Measurements from ENCODE around the gene ARVCF.

ARVCF gene

DNA sequence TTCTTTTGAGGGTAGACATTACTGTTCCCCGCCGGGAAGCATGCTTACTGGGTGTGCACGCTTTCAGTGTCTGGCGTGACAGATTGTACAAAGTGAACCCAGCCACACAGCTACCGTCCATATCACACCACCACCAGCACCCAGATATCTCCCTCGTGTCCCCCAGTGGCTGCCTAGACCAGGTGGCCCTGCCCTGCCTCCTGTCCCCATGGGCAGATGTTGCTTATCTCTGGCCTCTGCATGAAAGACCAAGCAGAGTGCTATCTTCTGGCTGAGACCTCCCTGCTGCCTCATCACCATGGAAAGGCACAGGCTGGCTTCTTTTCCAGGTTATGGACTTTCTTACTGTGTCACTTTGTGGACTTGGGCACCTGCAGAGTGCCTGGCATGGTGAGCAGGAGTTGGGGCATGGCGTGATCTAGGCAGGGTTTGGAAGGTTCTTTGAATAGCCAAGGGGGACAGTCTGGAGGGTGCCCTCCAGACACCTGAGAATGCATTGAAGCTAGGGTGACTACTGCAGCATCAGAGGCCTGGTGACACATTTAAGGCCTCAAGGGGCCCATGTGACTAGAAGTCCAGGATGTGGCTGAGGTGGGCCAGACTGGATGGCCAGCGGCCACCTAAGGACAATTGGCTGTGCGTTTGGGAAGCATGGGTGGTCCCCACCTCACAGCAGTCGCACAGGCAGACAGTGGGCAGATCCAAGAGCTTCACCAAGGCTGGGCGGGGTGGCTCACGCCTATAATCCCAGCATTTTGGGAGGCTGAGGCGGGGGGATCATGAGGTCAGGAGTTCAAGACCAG lies 9.0 kb upstream of the ARVCF start:
- no peaks in the 10 kb centered on the region for H3K27me3 ChIP-seq (ENCODE audit: control insufficient read depth, insufficient read depth, low read length)
- H3K36me3 ChIP-seq (ENCODE audit: control insufficient read depth, low read depth, low read length) = no peaks in the 10 kb centered on the region
- H3K27ac ChIP-seq (ENCODE audit: low read length) = no peak overlapping the region
- no peak overlapping the region for H3K9ac ChIP-seq (ENCODE audit: low read length)
- H3K9me3 ChIP-seq (ENCODE audit: control insufficient read depth, low read depth, low read length) = no peaks in the 10 kb centered on the region
- H3K4me1 ChIP-seq (ENCODE audit: control insufficient read depth, low read depth, low read length) = no peaks in the 10 kb centered on the region
- no peak overlapping the region for H3K4me3 ChIP-seq (ENCODE audit: low read length)

DNA sequence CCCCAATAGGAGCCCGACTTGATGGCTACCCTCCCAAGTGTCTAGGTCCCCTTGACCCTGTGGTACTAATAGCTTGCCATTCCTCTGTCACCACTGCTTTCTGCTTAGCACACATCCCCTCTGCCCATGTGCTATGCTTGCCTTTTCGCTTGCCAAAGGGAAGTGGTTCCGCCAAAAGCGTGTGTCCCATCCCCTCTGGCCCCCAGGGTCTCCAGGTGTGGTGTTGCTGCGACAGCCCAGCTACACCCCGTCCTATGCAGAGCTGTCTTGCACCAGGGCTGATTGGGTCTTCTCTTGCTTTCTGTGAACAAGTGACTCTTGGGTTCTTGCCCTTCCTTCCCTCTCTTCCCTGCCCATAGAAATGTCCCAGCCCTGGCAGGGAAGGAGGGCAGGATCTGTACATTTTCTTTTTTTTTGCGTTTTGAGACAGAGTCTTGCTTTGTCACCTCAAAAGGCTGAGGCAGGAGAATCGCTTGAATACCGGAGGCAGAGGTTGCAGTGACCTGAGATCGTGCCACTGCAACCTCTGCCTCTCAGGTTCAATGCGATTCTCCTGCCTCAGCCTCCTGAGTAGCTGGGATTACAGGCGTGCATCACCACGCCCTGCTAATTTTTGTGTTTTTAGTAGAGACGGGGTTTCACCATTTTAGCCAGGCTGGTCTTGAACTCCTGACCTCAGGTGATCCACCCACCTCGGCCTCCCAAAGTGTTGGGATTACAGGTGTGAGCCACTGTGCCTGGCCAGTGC lies 8.2 kb upstream of the ARVCF start:
- H3K36me3 ChIP-seq (ENCODE audit: control insufficient read depth, low read depth, low read length) = no peaks in the 10 kb centered on the region
- no peak overlapping the region for H3K27ac ChIP-seq (ENCODE audit: low read length)
- no peak overlapping the region for H3K4me3 ChIP-seq (ENCODE audit: low read length)
- no peaks in the 10 kb centered on the region for H3K4me1 ChIP-seq (ENCODE audit: control insufficient read depth, low read depth, low read length)
- H3K9me3 ChIP-seq (ENCODE audit: control insufficient read depth, low read depth, low read length) = no peaks in the 10 kb centered on the region
- peaks cover 6% of the 10 kb centered on the region for H3K27me3 ChIP-seq (ENCODE audit: control insufficient read depth, insufficient read depth, low read length)
- H3K9ac ChIP-seq (ENCODE audit: low read length) = no peak overlapping the region

DNA sequence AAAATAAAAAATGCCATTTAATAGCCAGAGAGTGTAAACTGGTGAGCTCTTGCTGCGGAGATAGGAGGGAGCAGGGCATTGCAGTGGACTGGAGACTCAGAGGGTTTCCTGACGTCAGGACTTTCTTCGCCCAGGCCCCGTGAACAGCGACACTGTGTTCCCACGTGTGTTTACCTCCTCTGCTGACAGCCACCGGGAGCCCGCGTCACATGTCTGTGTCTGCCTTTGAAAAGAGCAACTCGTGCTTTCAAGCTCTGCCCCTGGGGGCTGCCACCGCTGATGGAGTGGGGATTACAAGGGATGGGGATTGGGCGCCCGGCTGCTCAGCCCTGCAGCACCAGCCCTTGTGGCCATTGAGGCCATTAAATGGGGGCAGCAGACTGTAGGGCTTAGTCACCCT lies 7.6 kb upstream of the ARVCF start:
- no peak overlapping the region for H3K4me3 ChIP-seq (ENCODE audit: low read length)
- no peak overlapping the region for H3K27ac ChIP-seq (ENCODE audit: low read length)
- H3K9me3 ChIP-seq (ENCODE audit: control insufficient read depth, low read depth, low read length) = no peaks in the 10 kb centered on the region
- H3K36me3 ChIP-seq (ENCODE audit: control insufficient read depth, low read depth, low read length) = no peaks in the 10 kb centered on the region
- H3K4me1 ChIP-seq (ENCODE audit: control insufficient read depth, low read depth, low read length) = no peaks in the 10 kb centered on the region
- no peak overlapping the region for H3K9ac ChIP-seq (ENCODE audit: low read length)
- H3K27me3 ChIP-seq (ENCODE audit: control insufficient read depth, insufficient read depth, low read length) = peaks cover 12% of the 10 kb centered on the region

DNA sequence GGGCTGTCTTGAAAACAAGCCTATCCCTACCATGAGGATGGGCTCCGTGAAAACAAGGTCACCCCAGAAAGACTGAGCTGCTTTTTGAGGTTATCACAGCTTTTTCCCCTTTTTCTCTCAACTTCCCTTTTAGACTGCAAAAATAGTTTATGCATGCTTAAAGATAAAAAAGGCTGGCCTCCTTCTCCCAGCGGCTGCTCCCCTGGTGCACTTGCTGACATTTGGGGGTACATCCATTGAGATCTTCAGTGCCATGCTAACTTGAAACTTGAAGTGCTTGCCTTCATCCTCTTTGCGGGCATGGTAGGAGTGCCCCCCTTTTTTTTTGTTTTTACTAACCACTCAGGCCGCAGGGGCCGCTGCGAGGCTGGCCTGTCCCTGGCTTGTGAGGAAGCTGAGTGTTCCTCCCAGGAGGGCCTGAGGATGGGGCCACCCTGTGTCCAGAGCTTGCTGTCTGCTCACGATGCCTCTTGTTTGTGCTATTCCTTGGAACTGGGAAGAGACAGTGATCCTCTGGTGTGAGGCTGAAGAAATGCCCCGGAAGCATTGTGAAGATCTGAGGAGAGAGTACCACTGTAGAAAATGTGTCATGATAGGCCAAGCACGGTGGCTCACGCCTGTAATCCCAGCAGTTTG lies 6.5 kb upstream of the ARVCF start:
- H3K4me1 ChIP-seq (ENCODE audit: control insufficient read depth, low read depth, low read length) = no peaks in the 10 kb centered on the region
- no peaks in the 10 kb centered on the region for H3K36me3 ChIP-seq (ENCODE audit: control insufficient read depth, low read depth, low read length)
- no peak overlapping the region for H3K4me3 ChIP-seq (ENCODE audit: low read length)
- no peaks in the 10 kb centered on the region for H3K9me3 ChIP-seq (ENCODE audit: control insufficient read depth, low read depth, low read length)
- no peak overlapping the region for H3K27ac ChIP-seq (ENCODE audit: low read length)
- peaks cover 23% of the 10 kb centered on the region for H3K27me3 ChIP-seq (ENCODE audit: control insufficient read depth, insufficient read depth, low read length)
- no peak overlapping the region for H3K9ac ChIP-seq (ENCODE audit: low read length)

DNA sequence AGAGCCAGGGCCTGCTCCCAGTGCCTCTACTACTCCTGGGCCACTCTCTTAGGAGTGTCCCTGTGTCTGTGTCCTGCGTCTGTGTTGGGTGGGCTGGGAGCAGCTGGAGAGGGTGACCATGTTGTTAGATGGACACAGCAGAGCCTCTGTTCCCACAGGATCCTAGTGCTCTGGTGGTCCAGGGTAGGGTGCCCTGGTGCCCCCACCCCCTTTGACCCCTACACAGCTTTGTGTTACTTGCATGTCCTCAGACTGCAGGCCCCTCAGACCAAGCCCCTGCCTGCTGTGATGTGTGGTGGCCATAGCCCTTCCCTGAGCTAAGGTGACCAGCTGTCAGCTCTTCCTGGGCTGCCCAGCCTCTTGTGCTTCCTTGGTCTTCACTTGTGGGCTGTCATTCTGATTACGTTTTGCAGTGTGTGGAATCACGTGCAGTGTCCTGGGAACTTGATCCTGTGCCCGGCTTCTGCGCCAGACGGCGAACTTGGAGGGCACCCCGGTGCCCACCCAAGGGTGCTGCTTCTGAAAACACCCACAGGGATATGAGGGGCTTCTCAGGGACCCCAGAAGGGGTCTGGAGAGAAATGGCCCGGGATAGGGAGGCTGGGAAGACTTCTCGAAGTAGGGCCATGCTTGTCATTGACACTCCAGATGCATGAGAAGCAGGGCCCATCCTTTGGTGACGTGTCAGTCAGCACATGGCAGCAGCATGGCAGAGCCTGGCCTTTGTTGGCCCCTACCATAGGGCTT lies 5.8 kb upstream of the ARVCF start:
- H3K4me3 ChIP-seq (ENCODE audit: low read length) = peak overlapping the region; percentile 72
- H3K36me3 ChIP-seq (ENCODE audit: control insufficient read depth, low read depth, low read length) = no peaks in the 10 kb centered on the region
- no peak overlapping the region for H3K9ac ChIP-seq (ENCODE audit: low read length)
- H3K9me3 ChIP-seq (ENCODE audit: control insufficient read depth, low read depth, low read length) = no peaks in the 10 kb centered on the region
- H3K27ac ChIP-seq (ENCODE audit: low read length) = no peak overlapping the region
- peaks cover 30% of the 10 kb centered on the region for H3K27me3 ChIP-seq (ENCODE audit: control insufficient read depth, insufficient read depth, low read length)
- H3K4me1 ChIP-seq (ENCODE audit: control insufficient read depth, low read depth, low read length) = peaks cover 2% of the 10 kb centered on the region

DNA sequence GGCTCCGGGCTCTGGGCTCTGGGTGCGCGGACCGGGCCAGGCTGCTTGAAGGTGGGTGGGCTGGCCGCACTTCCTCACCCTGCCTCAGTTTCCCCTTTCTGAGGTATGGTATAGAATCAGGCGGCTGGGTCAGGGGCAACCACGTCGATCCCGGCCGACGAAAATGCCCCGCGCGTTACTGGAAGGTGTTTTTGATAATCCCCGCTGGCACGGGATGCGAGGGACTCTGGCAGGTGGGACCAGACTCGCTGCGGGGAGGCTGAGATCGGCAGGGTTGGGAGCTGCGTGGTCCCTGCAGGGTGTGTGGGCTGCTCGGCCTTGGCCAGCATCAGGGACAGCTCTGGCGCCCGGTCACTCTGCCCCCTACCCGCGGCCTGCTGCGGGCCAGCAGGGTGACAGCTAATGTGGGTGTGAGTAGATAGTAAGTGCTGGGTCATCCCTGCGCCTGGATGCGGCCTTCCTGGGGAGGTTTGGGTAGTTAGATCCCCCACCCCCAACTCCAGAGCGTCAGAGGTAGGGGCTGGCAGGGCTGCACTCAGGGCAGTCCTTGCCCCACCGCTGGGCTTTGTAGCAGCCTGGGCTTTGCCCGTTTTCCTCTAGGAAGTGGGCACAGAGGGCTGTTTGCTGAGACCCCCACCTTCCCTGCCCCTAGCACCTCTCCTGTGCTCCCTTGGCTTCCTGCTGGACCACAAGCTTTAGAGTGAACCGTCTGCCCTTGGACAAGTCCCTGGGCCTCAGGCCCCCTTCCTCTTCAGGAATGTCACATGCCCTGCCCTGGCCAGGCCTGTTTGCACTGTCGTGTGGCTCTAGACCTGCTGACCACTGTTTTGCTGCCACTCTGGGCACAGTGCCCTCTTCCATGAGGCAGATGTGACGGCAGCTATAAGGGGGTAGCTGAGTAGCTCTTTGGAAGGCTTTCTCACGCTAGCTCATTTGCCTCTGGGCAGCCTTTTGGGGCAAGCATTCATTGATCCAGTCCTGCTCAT lies 4.9 kb upstream of the ARVCF start:
- peak overlapping the region; percentile 72 for H3K4me3 ChIP-seq (ENCODE audit: low read length)
- H3K27ac ChIP-seq (ENCODE audit: low read length) = no peak overlapping the region

DNA sequence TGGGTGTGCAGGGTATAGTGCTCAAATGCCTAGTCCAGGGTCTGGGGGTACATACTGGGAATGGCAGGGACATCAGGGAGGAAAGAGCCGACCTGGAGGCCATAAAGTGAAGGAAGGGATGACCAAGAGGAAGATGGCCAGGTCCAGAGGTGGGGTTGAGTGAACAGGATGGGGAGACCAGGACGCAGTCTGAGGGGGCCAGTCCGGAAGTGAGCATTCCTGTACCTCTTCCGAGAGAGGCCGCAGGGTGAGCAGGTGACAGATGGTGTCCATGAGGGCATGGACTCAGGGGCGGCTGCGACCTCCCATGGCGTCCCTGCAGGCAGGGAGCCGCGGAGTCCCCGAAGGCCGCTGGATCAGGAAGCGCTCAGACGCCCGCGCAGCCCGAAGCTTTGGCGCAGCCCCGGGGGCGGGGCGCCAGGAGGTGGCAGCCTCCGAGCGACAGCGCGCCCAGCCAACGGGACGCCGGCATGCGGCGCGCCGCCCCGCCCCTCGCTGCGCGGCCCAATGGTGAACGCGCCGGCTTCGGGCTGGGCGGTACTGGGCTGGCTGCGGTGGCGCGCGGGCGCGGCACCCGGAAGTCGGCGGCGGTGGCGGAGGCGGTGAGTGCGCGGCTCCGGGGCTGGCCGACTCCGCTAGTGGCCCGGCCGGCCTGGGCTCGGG lies 4.0 kb upstream of the ARVCF start, which contains the start of gene TANGO2:
TSS of gene TANGO2 (plus strand) at position 578 of the 663 bp plus-strand sequence. CDS start 15,689 bp downstream, outside the sequence.
- H3K9me3 ChIP-seq (ENCODE audit: control insufficient read depth, low read depth, low read length) = no peaks in the 10 kb centered on the region
- peak within 1 kb of the TSS; percentile 72 for H3K4me3 ChIP-seq (ENCODE audit: low read length)
- H3K4me1 ChIP-seq (ENCODE audit: control insufficient read depth, low read depth, low read length) = peaks cover 5% of the 10 kb centered on the region
- H3K27ac ChIP-seq (ENCODE audit: low read length) = no peak within 1 kb of the TSS
- H3K36me3 ChIP-seq (ENCODE audit: control insufficient read depth, low read depth, low read length) = no peaks in the 10 kb centered on the region
- H3K9ac ChIP-seq (ENCODE audit: low read length) = peak within 1 kb of the TSS; percentile 26
- H3K27me3 ChIP-seq (ENCODE audit: control insufficient read depth, insufficient read depth, low read length) = peaks cover 39% of the 10 kb centered on the region

More for the DNA sequence above, 4.9 kb upstream of the ARVCF start:
- Histone ChIP-seq H3K9me3 (ENCODE audit: control insufficient read depth, low read depth, low read length) (no peaks in the 10 kb centered on the region), H3K9ac (ENCODE audit: low read length) (peak overlapping the region; percentile 26), H3K4me1 (ENCODE audit: control insufficient read depth, low read depth, low read length) (peaks cover 5% of the 10 kb centered on the region), H3K27me3 (ENCODE audit: control insufficient read depth, insufficient read depth, low read length) (peaks cover 35% of the 10 kb centered on the region), H3K36me3 (ENCODE audit: control insufficient read depth, low read depth, low read length) (no peaks in the 10 kb centered on the region)

DNA sequence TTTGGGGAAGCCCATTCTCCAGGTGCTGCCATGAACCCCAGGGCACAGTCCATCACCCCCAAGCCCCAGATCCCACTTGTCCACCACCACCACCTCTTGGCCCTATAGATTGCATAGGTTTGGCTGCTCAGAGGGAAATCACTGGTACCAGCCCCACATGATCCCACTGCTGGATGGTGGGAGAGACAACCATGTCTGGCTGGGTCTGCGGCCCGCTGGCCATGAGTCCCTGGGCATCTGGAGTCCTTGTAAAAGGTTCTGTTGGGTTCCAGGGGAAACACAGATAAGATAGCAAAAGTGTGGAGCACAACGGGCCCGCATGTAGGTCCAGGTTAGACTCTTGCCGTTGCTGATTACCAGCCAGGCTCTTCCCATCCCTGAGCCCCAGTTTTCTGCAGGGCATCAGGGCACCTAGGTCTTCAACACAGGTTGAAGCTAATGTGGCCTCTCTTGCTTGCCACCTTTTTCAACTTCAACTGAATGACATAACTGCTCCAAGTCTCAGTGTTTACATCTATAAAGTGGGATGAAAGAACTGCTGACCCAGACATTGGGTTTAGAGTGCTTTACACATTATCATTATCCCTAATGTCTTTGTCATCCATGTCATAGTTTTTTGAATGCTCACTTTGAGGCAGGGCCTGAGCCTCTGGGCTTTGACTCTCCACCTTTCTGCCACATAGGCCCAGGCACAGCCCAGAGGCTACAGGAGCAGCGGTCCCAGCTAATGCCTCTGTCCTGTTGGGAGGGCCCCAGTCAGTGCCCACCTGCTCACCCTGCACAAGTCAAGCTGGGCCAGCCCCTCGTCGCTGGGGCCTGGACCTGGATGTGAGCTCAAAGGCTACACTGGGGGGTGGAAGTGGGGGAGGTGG lies 3.3 kb upstream of the ARVCF start:
- Histone ChIP-seq H3K9ac (ENCODE audit: low read length) (no peak overlapping the region), H3K36me3 (ENCODE audit: control insufficient read depth, low read depth, low read length) (no peaks in the 10 kb centered on the region), H3K27me3 (ENCODE audit: control insufficient read depth, insufficient read depth, low read length) (peaks cover 47% of the 10 kb centered on the region), H3K27ac (ENCODE audit: low read length) (no peak overlapping the region), H3K4me3 (ENCODE audit: low read length) (peak overlapping the region; percentile 38), H3K9me3 (ENCODE audit: control insufficient read depth, low read depth, low read length) (no peaks in the 10 kb centered on the region), H3K4me1 (ENCODE audit: control insufficient read depth, low read depth, low read length) (peaks cover 5% of the 10 kb centered on the region)

DNA sequence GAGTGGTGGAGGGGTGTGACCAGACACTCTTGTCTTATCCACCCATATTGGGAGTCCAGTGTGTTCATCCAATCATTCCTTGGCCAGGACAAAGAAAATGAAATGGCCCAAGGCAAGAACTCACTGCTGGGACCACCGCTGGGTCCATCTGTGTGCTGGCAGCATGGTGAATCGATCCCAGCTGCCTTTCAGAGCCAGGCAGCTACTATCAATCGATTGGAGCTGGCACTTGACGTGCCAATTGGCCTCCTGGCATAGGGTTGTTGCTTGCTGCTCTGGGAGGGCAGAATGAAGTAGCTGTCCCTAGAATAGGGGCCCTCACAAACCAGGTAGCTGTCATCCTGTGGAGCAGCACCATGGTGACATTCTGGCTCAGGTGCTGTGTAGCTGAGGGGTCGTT lies 1.4 kb upstream of the ARVCF start:
- H3K4me3 ChIP-seq (ENCODE audit: low read length) = no peak overlapping the region
- no peak overlapping the region for H3K27ac ChIP-seq (ENCODE audit: low read length)
- H3K36me3 ChIP-seq (ENCODE audit: control insufficient read depth, low read depth, low read length) = no peaks in the 10 kb centered on the region
- no peak overlapping the region for H3K9ac ChIP-seq (ENCODE audit: low read length)
- peaks cover 5% of the 10 kb centered on the region for H3K4me1 ChIP-seq (ENCODE audit: control insufficient read depth, low read depth, low read length)
- peaks cover 52% of the 10 kb centered on the region for H3K27me3 ChIP-seq (ENCODE audit: control insufficient read depth, insufficient read depth, low read length)
- no peaks in the 10 kb centered on the region for H3K9me3 ChIP-seq (ENCODE audit: control insufficient read depth, low read depth, low read length)

All from iPS-18a (cell line).